ENCODE results near the gene ITIH4. TPM values are rescaled to one million over a fixed set of nuclear protein-coding genes. Genes with fewer than 3 reads are reported as not detected.

Gene ITIH4
- total RNA-seq, 2 experiments from 2014 or later = 35.8 to 40.4 TPM

DNA sequence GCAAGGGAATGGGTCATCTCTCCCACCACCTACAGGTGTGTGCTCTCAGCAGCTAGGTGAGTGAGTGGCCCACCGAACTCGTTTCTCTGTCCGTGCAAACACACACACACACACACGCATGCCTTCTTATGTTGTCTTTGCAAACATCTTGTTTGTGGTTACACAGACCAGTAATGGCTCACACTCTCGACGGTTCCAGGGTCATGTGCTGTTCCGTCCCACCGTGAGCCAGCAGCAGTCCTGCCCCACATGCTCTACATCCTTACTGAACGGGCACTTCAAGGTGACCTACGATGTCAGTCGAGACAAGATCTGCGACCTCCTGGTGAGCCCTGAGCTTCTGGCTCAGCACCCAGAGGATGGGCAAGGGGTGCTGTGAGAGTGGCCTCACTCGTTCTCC is 48.7 kb downstream of the ITIH4 start:
- CTCF ChIA-PET = no interaction called here
- POLR2A ChIA-PET = no interaction called here
- H3K4me1 Mint-ChIP-seq (ENCODE audit: low read depth) = no peaks in the 10 kb centered on the region
- Histone ChIP-seq H3K27ac (ENCODE audit: low read depth in 1 of 2, low read length in 2 of 2) (no peak overlapping the region), H3K36me3 (ENCODE audit: insufficient read depth, low read length) (no peaks in the 10 kb centered on the region), H3K4me1 (ENCODE audit: insufficient read depth, low read length) (no peaks in the 10 kb centered on the region), H3K4me3 (ENCODE audit: low read length) (no peak overlapping the region), H3K27me3 (ENCODE audit: control insufficient read depth in 1 of 2, insufficient read depth in 2 of 2, low read length in 2 of 2) (no peaks in the 10 kb centered on the region), H3K9me3 (ENCODE audit: control insufficient read depth in 1 of 2, insufficient read depth in 1 of 2, low read length in 2 of 2) (no peaks in the 10 kb centered on the region)
- TF ChIP-seq, protein P1, sequence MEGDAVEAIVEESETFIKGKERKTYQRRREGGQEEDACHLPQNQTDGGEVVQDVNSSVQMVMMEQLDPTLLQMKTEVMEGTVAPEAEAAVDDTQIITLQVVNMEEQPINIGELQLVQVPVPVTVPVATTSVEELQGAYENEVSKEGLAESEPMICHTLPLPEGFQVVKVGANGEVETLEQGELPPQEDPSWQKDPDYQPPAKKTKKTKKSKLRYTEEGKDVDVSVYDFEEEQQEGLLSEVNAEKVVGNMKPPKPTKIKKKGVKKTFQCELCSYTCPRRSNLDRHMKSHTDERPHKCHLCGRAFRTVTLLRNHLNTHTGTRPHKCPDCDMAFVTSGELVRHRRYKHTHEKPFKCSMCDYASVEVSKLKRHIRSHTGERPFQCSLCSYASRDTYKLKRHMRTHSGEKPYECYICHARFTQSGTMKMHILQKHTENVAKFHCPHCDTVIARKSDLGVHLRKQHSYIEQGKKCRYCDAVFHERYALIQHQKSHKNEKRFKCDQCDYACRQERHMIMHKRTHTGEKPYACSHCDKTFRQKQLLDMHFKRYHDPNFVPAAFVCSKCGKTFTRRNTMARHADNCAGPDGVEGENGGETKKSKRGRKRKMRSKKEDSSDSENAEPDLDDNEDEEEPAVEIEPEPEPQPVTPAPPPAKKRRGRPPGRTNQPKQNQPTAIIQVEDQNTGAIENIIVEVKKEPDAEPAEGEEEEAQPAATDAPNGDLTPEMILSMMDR (IDR thresholded peaks at IDR 0.05) = no peak
- no peak overlapping the region for H3K27ac Mint-ChIP-seq
- H3K4me3 Mint-ChIP-seq = no peak overlapping the region
- DNase-seq (no peak), ATAC-seq (ENCODE audit: poor library complexity) (no peak)
- intact Hi-C loops (cut with DNase I, micrococcal nuclease) = no loop called here
- no peaks in the 10 kb centered on the region for H3K36me3 Mint-ChIP-seq (ENCODE audit: low read depth)
- H3K9me3 Mint-ChIP-seq = no peaks in the 10 kb centered on the region
- H3K27me3 Mint-ChIP-seq = no peaks in the 10 kb centered on the region

DNA sequence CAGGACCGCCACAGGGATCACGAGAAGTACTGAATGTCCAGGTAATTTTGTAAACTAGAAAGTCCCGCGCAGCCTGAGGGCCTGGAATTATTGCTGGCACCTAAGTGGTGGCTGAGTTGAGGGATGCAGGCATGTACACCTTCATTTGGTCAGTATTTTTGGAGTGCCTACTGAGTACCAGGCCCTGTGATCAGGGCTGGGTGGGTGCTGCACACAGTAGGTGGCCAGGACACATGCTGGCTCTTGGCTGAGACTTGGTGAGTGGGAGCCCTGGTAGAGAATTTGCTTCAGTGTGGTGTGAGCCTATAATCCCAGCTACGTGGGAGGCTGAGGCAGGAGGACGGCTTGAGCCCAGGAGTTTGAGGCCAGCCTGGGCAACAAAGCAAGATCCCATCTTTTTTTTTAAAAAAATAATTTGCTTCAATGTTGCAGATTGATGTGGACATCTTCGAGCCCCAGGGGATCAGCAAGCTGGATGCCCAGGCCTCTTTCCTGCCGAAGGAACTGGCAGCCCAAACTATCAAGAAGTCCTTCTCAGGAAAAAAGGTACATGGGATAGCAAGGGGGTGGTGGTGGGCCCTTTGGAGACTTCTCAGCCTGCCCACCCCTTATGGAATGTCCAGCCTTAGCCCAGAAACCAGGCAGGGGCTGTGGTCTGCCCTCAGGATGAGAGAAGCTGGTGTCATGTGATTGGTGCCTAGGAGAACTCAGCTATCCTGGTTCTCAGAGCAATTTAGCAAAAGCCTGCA is 50.5 kb downstream of the ITIH4 start:
- Mint-ChIP-seq H3K4me3 (no peak overlapping the region), H3K9me3 (no peaks in the 10 kb centered on the region), H3K27ac (no peak overlapping the region), H3K4me1 (ENCODE audit: low read depth) (no peaks in the 10 kb centered on the region), H3K36me3 (ENCODE audit: low read depth) (no peaks in the 10 kb centered on the region), H3K27me3 (no peaks in the 10 kb centered on the region)
- Histone ChIP-seq H3K4me1 (ENCODE audit: insufficient read depth, low read length) (no peaks in the 10 kb centered on the region), H3K4me3 (ENCODE audit: low read length) (no peak overlapping the region), H3K27me3 (ENCODE audit: control insufficient read depth in 1 of 2, insufficient read depth in 2 of 2, low read length in 2 of 2) (no peaks in the 10 kb centered on the region), H3K9me3 (ENCODE audit: control insufficient read depth in 1 of 2, insufficient read depth in 1 of 2, low read length in 2 of 2) (no peaks in the 10 kb centered on the region), H3K27ac (ENCODE audit: low read depth in 1 of 2, low read length in 2 of 2) (no peak overlapping the region), H3K36me3 (ENCODE audit: insufficient read depth, low read length) (no peaks in the 10 kb centered on the region)
- ChIA-PET POLR2A (no interaction called here), CTCF (no interaction called here)
- intact Hi-C loops (cut with DNase I, micrococcal nuclease) = no loop called here
- TF ChIP-seq, protein P1 (IDR thresholded peaks at IDR 0.05) = no peak
- DNase-seq (no peak), ATAC-seq (ENCODE audit: poor library complexity) (no peak)

- no peak overlapping the region for H3K27ac Mint-ChIP-seq
- CTCF ChIA-PET = no interaction called here
- POLR2A ChIA-PET = no interaction called here
These were observed 51.2 kb downstream of the ITIH4 start for GRCh38 chr3:52779011-52779836.

More at GRCh38 chr3:52779011-52779836, 51.2 kb downstream of the ITIH4 start:
- no peak overlapping the region for H3K4me3 ChIP-seq (ENCODE audit: low read length)
- no peaks in the 10 kb centered on the region for H3K27me3 ChIP-seq (ENCODE audit: control insufficient read depth in 1 of 2, insufficient read depth in 2 of 2, low read length in 2 of 2)
- TF ChIP-seq, protein P1 (IDR thresholded peaks at IDR 0.05) = no peak
- no peak overlapping the region for H3K27ac ChIP-seq (ENCODE audit: low read depth in 1 of 2, low read length in 2 of 2)
- no peaks in the 10 kb centered on the region for H3K27me3 Mint-ChIP-seq
- intact Hi-C loops (cut with DNase I, micrococcal nuclease) = no loop called here
- H3K4me3 Mint-ChIP-seq = no peak overlapping the region
- H3K36me3 Mint-ChIP-seq (ENCODE audit: low read depth) = no peaks in the 10 kb centered on the region
- DNase-seq (peak in 2 of 14 experiments; percentile 59 to 72), ATAC-seq (ENCODE audit: poor library complexity) (no peak)
- H3K36me3 ChIP-seq (ENCODE audit: insufficient read depth, low read length) = no peaks in the 10 kb centered on the region
- no peaks in the 10 kb centered on the region for H3K9me3 Mint-ChIP-seq
- H3K9me3 ChIP-seq (ENCODE audit: control insufficient read depth in 1 of 2, insufficient read depth in 1 of 2, low read length in 2 of 2) = no peaks in the 10 kb centered on the region
- no peaks in the 10 kb centered on the region for H3K4me1 ChIP-seq (ENCODE audit: insufficient read depth, low read length)
- no peaks in the 10 kb centered on the region for H3K4me1 Mint-ChIP-seq (ENCODE audit: low read depth)

Measured in CD4-positive, alpha-beta T cell (primary cell).